Forelimb muscle (tissue), 1 donor: ENCODE results near the gene TRIP13. TPM values are rescaled to one million over a fixed set of nuclear protein-coding genes. Genes with fewer than 3 reads are reported as not detected.
"Not testable (repeated sequence)": the region's sequence is repeated elsewhere in the genome, so short reads cannot be mapped to it uniquely, and the experiment has no call there.

Experiments
- DNase-seq: peaks from one replicate; pipeline ENCODE4 v3.0.0-alpha.2; 2013; ENCODE audit warnings: low read depth
- polyA plus RNA-seq: library from polyadenylated mRNA; unstranded; fragments of 120-200 nt; gene quantifications from one replicate; pipeline ENCODE4 v1.2.1, GENCODE V29; 2013; ENCODE audit not compliant: insufficient read length

Gene TRIP13
- polyA plus RNA-seq, 1 donor: 6.6 TPM

DNA sequence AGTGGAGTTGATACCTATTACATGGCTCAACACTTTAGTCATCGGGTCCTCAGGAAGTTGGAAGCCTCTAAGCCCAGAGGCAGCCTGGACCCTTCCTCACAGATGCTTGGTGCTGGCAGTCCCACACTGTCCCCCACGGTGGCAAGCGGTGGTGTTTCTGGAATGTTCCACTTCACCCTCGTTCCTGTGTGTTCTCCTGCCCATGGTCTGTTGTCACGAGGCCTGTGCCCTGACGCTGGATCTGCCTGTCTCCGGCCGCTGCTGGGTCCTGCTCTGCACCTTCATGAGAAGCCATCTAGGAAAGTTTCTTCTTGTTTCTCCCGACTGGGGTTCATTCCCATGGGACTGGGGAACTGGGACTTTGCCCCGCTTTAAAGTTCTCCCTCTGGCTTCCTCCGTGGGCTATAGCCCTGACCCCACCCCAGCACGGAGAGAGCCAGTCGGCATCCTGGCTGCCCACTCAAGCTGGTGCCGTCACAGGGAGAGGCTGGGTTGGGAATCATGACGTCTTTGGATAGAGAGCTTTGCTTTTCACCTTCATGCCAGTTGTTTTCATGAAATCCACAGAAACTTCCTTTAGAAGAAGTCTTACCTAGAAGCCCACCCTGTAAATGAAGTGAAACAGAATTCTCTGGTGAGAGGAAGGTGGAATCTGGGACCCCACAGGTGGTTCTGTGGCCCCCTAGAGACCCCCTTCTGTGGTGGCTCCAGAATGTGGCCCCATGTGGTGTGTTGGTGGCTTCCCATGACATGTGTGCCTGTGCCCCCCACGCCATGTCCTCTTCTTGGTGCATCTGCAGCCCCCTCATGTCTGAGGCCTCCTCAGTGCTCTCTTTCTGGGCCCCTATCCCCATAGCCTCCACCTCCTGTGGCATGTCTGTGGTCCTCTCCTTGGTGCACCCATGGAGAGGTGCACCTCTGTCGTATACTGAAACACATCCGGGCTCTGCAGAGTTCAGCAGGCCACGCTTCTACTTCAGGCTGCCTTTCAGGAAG lies 43.8 kb downstream of the TRIP13 start:
- DNase-seq: no peak

DNA sequence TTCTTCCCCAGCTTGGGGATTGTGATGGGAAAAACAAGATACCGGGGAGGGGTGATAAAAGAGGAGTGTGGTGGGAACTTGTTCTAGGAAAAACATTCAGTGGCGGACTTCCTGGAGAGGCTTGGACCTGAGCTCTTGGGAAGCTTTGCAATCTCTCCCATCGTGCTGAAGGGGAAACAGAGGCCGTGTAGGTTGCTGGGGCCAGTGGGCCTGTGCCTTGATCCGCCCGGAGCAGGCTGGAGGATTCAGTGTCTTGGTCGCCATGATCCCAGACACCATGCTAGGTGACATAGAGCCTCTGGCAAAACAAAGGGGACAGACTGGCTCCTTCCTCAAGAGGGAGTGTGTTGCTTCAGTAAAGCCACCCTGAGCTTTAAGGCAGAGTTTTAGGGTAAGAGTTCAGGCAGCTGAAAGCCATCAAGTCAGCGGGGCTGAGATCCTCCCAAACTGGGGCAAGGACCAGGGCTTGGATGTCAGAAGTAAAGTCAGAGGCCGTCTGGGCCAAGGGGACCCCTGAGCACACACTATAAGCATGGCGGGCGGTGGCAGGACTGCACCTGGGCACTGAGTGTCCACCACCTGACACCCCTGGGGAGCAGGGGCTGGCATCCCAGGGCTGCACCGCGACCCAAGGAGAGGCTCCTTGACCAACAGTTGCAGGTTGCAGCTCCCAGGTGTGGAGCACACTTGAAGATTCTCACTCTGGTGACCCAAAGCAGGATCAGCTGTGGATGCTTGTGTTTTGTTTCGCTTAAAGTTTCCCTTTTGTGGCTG lies 44.7 kb downstream of the TRIP13 start:
- no peak for DNase-seq

DNA sequence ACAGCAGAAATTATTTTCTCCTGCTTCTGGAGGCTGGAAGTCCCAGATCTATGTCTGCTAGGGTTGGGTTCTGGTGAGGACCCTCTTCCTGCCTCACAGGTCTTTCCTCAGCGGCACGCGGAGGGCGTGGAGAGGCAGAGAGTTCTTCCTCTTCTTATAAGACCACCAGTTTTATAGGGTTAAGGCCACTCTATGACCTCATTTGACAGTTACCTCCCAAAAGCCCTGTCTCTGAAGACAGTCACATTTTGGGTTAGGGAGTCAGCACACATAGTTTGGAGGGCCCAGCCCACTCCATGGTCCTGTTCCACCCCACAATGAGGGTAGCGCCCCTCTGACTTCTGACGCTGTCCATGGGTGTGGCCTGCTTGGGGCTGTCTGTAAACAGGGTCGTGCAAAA lies 46.7 kb downstream of the TRIP13 start:
- no peak for DNase-seq

DNA sequence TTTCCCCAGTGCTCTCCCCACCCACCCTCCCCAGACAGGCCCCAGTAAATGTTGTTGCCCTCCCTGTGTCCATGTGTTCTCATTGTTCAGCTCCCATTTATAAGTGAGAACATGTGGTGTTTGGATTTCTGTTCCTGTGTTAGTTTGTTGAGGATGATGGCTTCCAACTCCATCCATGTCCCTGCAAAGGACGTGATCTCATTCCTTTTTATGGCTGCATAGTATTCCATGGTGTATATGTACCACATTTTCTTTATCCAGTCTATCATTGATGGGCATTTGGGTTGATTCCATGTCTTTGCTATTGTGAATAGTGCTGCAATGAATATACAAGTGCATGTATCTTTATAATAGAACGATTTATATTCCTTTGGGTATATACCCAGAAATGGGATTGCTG lies 48.1 kb downstream of the TRIP13 start:
- not testable (repeated sequence) for DNase-seq

DNA sequence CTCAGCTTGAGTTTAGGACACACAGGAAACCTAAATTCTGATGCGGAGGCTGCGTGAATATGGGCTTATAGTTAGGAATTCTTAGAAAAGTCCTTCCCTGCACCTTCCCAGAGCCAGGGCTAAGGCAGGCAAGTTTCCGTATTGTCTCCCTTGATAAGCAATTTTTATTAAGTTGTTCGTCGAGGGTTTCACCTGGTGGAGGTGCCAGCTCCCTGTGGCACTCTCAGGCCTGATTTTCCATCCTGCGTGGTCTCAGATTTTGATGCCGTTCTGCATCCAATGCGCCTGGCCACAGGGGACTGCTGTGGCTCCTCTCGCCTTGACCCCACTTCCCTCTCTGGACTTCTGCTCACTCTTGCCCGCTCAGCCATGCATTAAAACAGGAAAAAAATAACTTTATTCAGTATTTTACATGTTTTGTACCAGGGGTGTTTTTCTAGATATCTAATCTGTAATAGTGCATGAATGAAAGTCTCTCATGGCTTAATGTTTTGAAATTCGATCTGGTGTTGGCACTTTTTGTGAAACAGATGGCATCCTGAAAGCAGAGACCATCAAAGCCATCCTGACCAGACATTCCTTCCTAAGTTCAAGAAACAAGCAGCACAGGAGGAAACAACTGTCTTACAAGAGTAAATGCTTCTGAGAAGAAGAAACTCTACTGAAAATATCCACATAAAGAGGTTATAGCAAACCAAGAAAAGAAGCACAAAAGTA lies 50.7 kb downstream of the TRIP13 start:
- no peak for DNase-seq

DNA sequence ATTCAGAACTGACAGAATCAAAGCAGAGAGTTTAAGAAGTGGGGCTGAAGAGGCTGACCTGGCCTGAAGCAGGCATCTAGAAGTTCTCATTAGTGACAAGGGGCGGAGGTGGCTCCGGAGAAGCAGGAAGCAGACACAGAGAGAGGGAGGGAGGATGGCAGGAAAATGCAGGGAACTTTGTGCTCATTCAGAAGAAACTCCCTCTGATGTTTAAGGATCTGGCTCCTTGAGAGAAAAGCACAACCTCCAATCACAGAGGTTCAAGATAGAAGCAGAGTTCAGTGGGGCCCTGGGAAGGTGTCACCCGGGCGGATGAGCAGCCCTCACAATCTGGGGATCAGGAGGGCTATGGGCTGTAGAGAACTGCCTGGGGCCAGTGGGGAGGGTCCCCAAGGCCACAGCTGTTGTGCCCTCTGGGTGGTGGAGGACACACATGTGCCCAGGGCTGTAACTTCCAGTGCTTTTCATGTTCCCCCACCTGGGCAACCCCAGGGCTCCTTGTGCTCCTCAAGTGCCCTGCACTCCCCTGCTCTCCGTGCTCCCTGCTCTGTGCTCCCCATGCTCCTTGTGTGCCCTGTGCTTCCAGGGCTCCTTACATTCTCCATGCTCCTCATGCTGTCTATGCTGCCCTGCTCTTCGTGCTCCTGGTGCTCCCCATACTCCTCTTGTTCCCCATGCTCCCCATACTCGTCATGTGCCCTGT lies 51.4 kb downstream of the TRIP13 start:
- DNase-seq: no peak

DNA sequence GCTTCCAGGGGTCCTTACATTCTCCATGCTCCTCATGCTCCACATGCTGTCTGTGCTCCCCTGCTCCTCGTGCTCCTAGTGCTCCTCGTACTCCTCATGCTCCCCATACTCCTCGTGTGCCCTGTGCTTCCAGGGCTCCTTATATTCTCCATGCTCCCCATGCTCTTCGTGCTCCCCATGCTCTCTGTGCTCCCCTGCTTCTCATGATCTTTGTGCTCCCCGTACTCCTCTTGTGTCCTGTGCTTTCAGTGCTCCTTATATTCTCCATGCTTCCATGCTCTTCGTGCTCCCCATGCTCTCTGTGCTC lies 51.9 kb downstream of the TRIP13 start:
- DNase-seq: no peak

DNA sequence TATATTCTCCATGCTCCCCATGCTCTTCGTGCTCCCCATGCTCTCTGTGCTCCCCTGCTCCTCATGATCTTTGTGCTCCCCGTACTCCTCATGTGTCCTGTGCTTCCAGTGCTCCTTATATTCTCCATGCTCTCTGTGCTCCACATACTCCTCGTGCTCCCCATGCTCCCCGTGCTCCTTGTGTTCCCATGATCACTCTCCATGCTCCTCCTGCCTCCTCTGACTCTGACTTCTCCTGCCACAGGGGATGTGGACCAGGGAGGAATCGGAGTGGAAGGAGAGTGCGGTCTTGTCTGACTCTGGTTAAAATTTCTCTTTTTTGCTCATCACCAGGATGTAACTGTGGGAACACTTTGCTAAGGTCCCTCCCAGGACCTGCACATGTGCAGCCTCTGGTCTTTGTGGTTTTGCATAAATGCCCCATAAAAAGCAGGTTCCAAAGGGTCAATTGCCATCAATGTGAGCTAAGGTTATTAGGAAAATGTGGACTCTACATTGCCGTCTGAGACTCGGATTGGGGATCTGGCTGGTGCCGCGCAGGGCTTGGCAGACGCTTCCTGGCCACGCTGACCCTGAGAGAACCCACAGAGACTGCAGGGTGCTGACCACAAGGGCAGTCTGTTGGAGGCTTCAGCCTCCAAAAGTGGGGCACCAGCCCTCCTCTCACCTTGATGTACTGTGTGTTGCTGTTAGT lies 52.5 kb downstream of the TRIP13 start:
- no peak for DNase-seq

DNA sequence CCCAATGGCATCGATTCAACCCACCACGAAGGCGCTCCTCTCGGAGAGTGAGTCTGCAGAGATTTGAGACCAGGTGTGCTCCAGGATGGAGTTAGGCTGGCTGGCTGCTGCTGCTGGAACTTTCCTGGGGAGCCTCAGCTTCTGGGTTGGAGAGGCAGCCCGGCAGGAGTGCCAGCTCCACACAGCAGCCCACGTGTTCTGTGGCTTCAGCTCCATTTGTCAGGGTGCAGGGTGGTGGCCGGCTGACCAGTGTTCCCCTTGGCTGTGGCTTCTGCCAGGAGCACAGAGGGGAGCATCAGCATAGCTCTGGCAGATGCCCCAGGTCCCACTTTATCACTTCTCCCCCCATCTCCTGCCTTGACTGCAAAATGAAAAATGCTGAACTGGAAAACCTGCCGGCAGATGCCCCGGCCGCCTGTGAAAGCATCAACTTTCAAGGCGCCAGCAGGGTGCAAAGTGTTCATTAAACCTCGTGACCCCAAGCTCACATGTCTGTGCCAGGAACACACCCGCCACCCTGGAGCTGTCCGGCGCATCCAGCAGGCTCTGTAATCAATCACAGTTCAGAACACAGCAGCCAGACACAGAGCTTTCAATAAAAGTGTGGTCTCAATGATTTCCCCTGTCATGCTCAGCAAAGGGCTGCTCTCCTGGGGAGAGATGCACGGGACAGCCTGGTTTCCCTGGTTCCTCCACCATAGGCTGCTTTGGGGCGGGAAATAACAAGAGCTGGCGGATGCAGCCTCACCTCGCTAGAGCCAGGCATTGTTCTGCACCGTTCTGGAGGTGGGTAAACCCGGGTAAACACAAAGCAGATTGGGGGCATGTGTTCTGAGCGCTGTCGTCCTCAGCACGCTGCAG lies 53.2 kb downstream of the TRIP13 start:
- DNase-seq: no peak

DNA sequence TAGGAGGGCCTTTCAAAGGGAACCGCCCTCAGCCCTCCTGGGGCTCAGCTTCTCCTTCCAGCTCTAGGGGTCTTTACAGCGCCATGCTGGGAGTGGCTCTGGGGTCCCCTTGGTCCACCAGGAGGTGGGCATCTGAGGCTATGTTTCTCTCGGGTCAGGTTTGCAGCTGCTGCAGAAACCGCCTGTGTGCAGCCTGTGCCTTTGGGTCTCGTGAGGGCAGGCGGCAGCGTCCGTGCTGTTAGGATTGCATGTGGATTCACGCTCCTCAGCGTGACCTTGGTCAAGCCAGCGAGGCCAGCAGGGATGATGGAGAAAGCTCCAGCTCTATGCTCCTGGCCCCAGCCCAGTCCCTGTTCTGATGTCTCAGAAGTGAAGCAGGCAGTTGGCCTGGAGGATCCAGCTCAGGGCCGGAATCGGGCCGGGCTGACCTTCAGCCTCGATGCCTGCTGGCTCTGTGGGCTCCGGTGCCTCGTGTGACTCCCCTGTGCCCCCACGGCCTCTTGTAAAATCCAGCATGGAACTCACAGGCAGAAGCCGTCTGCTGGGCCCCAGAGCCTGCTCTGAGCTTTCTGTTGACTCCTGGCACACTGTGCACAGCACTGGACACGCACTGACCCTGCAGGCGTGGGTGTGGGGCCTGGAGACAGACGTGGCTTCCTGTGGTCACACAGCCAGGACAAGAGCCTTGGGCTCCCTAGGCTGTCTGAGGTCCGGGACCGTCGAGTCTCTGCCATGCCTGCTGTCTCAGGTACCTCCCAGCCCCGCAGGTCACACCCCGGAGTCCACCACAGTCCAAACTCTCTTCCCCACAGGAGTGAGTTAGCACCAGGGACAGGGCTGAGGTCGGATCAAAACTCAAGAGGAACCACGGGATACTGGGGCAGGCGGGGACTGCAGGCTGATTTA lies 54.3 kb downstream of the TRIP13 start:
- no peak for DNase-seq

DNA sequence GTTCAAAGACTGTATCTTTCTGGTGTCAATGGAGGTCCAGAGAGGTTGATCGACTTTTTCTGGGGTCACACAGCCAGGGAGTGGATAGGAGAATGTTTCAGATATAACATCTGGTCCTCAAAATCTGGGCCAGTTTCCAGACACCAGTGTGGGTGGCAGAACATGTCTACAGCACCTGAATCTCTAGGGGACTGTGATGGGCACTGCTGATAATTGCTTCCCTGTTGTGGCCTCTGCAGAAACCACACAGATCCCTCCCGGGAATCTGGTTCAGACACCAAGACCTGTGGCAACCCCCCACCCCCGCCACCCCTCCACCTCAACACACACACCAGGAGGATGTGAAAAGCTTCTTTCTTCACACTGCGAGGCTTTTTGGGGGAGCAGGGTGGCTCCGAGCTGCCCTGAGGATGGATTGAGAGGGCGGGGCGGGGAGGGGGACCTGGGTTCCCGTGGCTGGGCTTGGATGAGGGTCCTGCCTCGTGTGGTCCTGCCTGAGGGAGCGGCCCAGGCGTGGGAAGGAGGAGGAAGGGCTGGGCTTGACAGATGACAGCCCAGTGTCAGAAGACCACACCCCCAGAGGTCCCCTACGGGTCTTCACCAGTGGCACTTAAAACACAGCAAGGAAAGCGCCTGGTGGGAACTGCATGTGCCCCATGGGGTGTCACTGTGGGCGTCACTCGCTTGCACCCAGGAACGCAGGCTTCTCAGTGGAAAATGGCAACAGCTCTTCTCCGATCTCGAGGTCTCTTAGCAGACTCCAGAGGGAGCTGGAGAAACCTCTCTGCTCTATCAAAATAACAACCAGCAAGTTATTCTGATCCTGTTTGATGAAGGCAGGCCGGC lies 55.2 kb downstream of the TRIP13 start:
- DNase-seq: no peak

DNA sequence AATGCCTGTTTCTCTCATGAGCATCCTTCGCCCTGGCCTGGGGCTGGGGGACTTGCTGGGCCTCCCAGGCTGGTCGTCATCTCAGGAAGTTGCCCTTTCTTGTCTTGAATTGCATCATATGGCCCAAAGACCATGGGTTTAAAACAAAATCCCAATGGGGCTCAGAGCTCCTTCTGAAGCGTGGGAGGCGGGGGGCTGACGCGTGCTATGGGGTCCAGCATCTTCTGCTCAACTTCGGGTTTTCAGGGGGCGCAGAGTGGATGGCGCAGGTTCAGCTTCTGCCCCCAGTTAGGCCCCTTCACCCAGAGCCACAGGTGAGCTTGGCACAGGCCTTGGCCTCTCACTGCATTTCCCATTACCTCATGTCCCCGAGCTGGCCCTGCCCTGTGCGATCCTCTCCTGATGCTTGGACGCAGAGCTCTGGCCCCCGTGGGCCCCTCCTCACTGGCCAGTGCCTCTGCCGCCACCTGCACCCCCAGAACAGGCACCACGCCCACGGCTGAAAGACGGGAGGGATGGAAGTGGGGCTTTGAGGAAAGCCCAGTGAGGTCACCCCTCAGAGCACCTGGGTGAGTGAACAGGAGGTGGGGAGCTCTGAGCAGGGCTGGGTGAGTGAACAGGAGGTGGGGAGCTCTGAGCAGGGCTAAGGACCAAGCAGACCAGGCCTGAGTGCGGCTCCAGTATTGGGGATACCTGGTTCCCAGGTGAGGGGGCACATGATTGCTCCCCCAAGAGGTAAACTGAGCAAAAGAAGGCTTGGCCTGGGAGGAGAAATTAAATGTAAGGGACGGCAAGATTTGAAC lies 56.0 kb downstream of the TRIP13 start:
- no peak for DNase-seq

DNA sequence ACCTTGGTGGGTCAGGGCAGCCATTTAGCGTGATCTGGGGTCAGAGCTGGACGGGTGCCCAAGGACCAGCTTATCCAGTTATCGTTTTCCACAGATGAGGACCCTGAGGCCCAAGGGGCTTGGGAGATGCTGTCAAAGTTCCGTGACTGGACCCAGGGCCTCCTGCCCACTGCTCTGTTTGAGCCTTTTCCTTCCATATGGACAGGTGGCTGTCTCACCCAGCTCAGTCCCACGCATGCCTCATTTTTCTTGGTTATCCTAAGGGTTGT lies 56.5 kb downstream of the TRIP13 start:
- DNase-seq: no peak

DNA sequence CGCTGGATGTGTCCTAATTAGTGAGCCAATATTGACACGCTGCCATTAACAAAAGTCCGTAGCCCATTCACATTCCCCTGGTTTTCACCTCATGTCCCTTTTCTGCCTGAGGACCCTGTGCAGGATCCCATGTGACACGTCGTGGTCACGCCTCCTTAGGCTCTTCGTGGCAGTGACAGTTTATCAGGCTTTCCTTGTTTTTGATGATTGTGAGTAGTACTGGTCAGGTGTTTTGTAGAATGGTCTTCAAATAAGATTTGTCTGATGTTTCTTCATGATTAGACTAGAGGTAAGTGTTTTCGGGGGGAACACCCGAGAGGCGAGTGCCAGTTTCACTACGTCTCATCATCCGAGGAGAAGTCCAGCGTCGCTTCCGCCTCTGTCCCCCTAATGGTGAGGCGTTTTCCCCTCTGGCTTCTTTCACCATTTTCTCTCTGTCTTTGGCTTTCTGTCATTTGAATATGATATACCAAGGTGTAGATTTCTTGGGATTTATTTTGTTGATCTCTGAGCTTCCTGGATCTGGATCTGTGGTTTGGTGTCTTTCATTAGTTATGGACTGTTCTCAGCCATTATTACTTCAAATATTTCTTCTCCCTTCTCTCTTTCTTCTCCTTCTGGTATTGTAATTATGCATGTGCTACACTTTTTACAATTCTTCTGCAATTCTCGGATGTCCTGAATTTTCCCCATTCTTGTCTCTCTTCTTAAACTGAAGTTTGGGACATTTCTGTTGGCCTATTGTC lies 57.3 kb downstream of the TRIP13 start:
- DNase-seq: no peak

DNA sequence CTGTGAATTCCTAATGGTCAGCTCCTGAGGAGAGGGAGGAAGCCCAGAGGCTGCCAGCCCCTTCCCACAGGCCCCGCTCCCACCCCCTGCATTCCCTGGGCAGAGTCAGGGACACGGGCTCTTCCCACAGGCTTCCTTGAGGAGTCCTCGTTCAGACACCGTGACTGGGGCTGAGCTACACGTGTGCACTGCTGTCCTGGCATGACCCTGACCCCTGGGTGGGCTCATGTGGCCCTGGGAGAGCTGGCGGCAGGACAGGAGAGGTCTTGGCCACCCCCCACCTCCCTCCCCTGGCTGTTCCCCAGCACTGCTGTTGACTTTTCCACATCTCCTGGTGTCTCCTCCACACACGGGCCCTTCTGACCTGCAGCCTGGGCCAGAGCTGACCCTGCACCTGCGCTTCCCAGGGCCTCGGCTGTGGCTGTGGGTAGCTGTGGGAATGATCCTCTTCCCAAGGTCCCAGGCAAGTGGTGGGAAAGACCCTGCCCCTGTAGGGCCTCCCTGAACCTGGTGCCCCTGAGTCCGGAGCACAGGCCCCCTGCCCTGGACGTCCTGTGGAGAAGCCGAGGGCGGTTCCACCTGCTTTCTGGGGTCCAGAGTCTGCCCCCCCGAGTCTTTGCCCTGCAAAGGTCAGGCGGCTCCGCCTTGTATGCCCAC lies 59.4 kb downstream of the TRIP13 start:
- DNase-seq: no peak

DNA sequence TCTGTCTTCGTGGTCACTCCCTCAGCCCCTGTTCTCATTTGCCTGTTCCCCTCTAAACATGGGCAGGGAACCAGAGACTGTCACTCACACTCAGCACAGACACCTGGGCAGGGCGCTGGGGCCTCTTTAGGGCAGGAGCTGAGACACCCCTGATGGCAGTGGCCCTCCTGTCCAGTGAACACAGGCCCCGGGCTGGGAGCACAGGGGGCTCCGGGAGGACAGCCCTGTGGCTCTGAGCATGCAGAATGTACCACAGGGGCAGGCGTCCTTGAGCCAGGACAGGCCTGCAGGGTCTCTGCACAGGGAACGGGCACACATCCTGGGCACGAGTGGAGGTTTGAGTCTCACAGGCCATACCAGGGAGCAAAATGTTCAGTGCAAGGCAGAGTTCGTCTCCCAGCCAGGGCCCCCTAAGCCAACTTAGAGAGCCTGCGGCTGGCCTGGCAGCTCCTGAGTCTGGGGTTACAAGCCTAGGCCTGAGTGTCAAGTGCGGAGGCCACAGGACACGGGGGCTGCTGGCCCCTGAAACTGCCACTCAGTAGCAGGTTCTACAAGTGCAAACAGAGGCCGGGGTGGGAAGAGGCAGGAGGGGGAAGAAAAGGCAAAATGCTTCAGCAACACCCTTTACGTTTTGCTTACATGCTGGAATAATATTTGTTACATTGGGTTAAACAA lies 60.0 kb downstream of the TRIP13 start:
- DNase-seq: no peak
